Osteoblast (primary cell): ENCODE results near the gene ADCY10. TPM values are rescaled to one million over a fixed set of nuclear protein-coding genes. Genes with fewer than 3 reads are reported as not detected.

Experiments
- DNase-seq: peaks from one replicate; pipeline ENCODE4 v3.0.0; 2011; ENCODE audit warnings: low spot score, mixed read lengths; ENCODE audit not compliant: insufficient read length; ENCODE audit errors: missing footprints
- H2AFZ ChIP-seq: 2 replicates; pipeline ENCODE4 v1.6.0; 2011; ENCODE audit warnings: mild to moderate bottlenecking, low read length
- H3K27ac ChIP-seq: 2 replicates; pipeline ENCODE4 v1.5.1; 2011; ENCODE audit warnings: mild to moderate bottlenecking, low read depth, low read length, moderate library complexity
- H3K27me3 ChIP-seq: 2 replicates; pipeline ENCODE4 v1.6.0; 2012; ENCODE audit warnings: mild to moderate bottlenecking, control low read depth, inconsistent platforms, low read length, moderate library complexity; ENCODE audit not compliant: insufficient read depth
- H3K36me3 ChIP-seq: 2 replicates; pipeline ENCODE4 v1.5.1; 2011; ENCODE audit warnings: mild to moderate bottlenecking, low read length, control low read depth, moderate library complexity; ENCODE audit not compliant: insufficient read depth
- H3K4me1 ChIP-seq: 2 replicates; pipeline ENCODE4 v1.5.1; 2011; ENCODE audit warnings: mild to moderate bottlenecking, low read length, control low read depth, moderate library complexity; ENCODE audit not compliant: insufficient read depth
- H3K4me2 ChIP-seq: 2 replicates; pipeline ENCODE4 v1.6.0; 2011; ENCODE audit warnings: mild to moderate bottlenecking, low read length; ENCODE audit not compliant: insufficient read depth
- H3K4me3 ChIP-seq: fragments of 200-600 bp; sonication (generic); 3 replicates; pipeline ENCODE4 v1.5.1; 2012; ENCODE audit warnings: mild to moderate bottlenecking, low read length, inconsistent platforms; ENCODE audit not compliant: insufficient read depth
- H3K79me2 ChIP-seq: 2 replicates; pipeline ENCODE4 v1.6.0; 2012; ENCODE audit warnings: mild to moderate bottlenecking, low read length, control low read depth, inconsistent platforms; ENCODE audit not compliant: insufficient read depth
- H3K9me3 ChIP-seq: 2 replicates; pipeline ENCODE4 v1.5.1; 2011; ENCODE audit warnings: low read depth, low read length, control low read depth
- H4K20me1 ChIP-seq: 2 replicates; pipeline ENCODE4 v1.6.0; 2012; ENCODE audit warnings: mild to moderate bottlenecking, low read length, control low read depth; ENCODE audit not compliant: insufficient read depth
- total RNA-seq: library from RNA; depleted of rRNA; stranded (reverse); fragments of >200 nt; gene quantifications from 2 replicates; pipeline ENCODE4 v1.2.3, GENCODE V29; 2012
- TF ChIP-seq, protein P1 (sequence below): IDR thresholded peaks from 2 replicates; pipeline ENCODE4 v1.5.1; 2011; ENCODE audit warnings: mild to moderate bottlenecking, low read depth, low read length, moderate library complexity; ENCODE audit errors: extremely low read depth

ADCY10 gene
- total RNA-seq, 1 donor: 0.36 TPM

DNA sequence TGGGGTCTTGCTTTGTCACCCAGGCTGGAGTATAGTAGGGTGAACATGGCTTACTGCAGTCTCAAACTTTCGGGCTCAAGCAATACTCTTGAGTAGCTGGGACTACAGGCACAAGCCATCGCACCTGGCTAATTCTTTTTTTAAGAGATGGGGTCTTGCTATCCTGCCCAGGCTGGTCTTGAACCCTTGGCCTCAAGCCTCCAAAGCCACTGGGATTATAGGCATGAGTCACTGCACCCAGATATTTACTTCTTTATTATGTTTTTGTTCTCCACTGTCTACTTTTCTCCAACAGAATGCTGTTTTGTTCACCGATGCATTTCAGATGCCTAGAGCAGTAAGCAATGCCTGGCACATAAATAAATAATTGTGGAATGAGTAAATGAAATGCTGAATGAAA lies 72.4 kb downstream of the ADCY10 start:
- no peak overlapping the region for H3K4me2 ChIP-seq
- no peaks in the 10 kb centered on the region for H3K79me2 ChIP-seq
- no peak overlapping the region for H3K27ac ChIP-seq
- H3K27me3 ChIP-seq: no peaks in the 10 kb centered on the region
- TF ChIP-seq, protein P1, sequence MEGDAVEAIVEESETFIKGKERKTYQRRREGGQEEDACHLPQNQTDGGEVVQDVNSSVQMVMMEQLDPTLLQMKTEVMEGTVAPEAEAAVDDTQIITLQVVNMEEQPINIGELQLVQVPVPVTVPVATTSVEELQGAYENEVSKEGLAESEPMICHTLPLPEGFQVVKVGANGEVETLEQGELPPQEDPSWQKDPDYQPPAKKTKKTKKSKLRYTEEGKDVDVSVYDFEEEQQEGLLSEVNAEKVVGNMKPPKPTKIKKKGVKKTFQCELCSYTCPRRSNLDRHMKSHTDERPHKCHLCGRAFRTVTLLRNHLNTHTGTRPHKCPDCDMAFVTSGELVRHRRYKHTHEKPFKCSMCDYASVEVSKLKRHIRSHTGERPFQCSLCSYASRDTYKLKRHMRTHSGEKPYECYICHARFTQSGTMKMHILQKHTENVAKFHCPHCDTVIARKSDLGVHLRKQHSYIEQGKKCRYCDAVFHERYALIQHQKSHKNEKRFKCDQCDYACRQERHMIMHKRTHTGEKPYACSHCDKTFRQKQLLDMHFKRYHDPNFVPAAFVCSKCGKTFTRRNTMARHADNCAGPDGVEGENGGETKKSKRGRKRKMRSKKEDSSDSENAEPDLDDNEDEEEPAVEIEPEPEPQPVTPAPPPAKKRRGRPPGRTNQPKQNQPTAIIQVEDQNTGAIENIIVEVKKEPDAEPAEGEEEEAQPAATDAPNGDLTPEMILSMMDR: no peak
- no peak for DNase-seq
- H3K4me3 ChIP-seq: no peak overlapping the region
- no peaks in the 10 kb centered on the region for H3K4me1 ChIP-seq
- H3K9me3 ChIP-seq: no peaks in the 10 kb centered on the region
- H2AFZ ChIP-seq: no peak overlapping the region
- no peaks in the 10 kb centered on the region for H3K36me3 ChIP-seq
- H4K20me1 ChIP-seq: no peaks in the 10 kb centered on the region

DNA sequence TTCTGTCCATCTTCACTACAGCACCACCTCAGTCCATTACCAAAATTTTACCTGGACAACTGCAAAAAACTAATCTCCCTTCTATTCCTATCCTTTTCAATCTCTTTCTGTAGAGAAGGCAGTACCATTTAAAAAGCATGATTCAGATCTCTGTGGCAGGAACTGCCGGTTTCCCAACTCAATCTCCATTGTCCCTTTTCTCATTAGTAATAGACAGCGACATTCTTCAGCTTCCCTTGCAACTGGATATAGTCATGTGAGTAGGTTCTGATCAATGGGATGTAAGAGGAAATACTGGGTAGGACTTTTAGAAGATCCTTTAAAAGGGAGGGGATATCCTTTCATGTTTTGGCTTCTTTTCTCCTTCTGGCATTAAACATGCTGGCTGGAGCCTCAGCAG lies 74.9 kb downstream of the ADCY10 start:
- TF ChIP-seq, protein P1: no peak
- Histone ChIP-seq H3K27me3 (no peaks in the 10 kb centered on the region), H3K4me3 (no peak overlapping the region), H2AFZ (no peak overlapping the region), H3K36me3 (no peaks in the 10 kb centered on the region), H3K9me3 (no peaks in the 10 kb centered on the region), H3K79me2 (no peaks in the 10 kb centered on the region), H4K20me1 (no peaks in the 10 kb centered on the region), H3K27ac (no peak overlapping the region), H3K4me1 (no peaks in the 10 kb centered on the region), H3K4me2 (no peak overlapping the region)
- no peak for DNase-seq

DNA sequence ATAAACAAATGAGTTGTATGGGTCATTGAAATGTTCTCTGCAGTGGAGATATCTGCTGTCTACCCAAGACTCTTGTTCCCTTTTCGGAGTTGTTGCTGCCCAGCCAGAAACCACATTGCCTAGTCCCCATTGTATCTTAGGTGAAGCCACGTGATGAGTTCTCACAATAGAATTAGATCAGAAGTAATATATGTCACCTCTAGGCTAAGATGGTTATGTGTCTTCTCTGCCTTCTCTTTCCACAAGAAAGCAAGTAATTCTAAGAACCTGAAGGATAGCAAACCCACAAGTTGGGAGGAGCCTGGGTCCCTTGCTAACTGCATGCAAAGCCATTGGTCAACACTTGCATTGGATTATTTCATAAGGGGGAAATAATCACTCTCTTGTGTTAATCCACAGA lies 76.6 kb downstream of the ADCY10 start:
- no peak for DNase-seq
- Histone ChIP-seq H3K27me3 (no peaks in the 10 kb centered on the region), H3K27ac (no peak overlapping the region), H3K9me3 (no peaks in the 10 kb centered on the region), H3K79me2 (no peaks in the 10 kb centered on the region), H3K36me3 (no peaks in the 10 kb centered on the region), H3K4me1 (no peaks in the 10 kb centered on the region), H3K4me3 (no peak overlapping the region), H4K20me1 (no peaks in the 10 kb centered on the region), H2AFZ (no peak overlapping the region), H3K4me2 (no peak overlapping the region)
- TF ChIP-seq, protein P1: no peak

DNA sequence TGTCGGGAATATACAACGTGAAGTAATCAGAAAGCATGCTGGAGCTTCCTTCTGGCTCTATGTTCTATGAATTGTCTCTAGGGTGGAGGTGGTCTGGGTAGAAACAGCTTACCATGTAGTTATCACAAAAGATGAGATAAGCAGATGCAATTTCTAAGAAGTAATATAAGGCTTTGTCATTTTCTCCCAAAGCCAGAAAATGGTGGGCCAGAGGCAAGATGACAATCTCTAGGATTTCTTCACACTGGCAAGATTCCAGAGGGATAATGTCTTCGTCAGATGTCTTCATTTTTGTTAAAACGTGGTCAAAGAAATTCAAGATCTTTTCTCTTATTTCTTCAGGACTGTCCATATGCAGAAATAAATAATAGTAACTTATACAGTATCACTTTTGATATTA lies 77.7 kb downstream of the ADCY10 start:
- no peak for DNase-seq
- no peak overlapping the region for H3K4me3 ChIP-seq
- no peak overlapping the region for H3K4me2 ChIP-seq
- H2AFZ ChIP-seq: no peak overlapping the region
- H3K9me3 ChIP-seq: no peaks in the 10 kb centered on the region
- H3K27ac ChIP-seq: no peak overlapping the region
- no peaks in the 10 kb centered on the region for H3K4me1 ChIP-seq
- no peaks in the 10 kb centered on the region for H3K36me3 ChIP-seq
- H3K27me3 ChIP-seq: no peaks in the 10 kb centered on the region
- H4K20me1 ChIP-seq: no peaks in the 10 kb centered on the region
- no peaks in the 10 kb centered on the region for H3K79me2 ChIP-seq
- TF ChIP-seq, protein P1: no peak
